PC-9 (cell line): ENCODE measurements around the gene PITPNC1.

Experiments
- CTCF ChIP-seq: fragments of 200-600 bp; sonication (generic); conservative IDR thresholded peaks from 2 replicates; pipeline ENCODE4 v1.6.1; 2017; ENCODE audit warnings: mixed run types, antibody characterized with exemption, mild to moderate bottlenecking, moderate library complexity
- EZH2 ChIP-seq: fragments of 200-600 bp; sonication (generic); IDR thresholded peaks from 2 replicates; pipeline ENCODE4 v1.8.0; 2017; ENCODE audit warnings: antibody characterized with exemption, low read depth

- TF ChIP-seq EZH2 (no peak), CTCF (no peak)
These were observed 36.3 kb downstream of the PITPNC1 start for GRCh38 chr17:67413388-67413787.
